NCI-H460 (cell line): ENCODE measurements around the gene MGARP. TPM values are rescaled to one million over a fixed set of nuclear protein-coding genes. Genes with fewer than 3 reads are reported as not detected.

Source experiments
- DNase-seq: peaks from one replicate; pipeline ENCODE4 v3.0.0-alpha.2; 2016; ENCODE audit warnings: low read depth; ENCODE audit errors: extremely low read depth
- total RNA-seq: library from RNA; depleted of rRNA; stranded (reverse); fragments of >200 nt; shearing (Covaris generic); gene quantifications from 2 replicates; pipeline ENCODE4 v1.2.3, GENCODE V29; 2014

The MGARP gene
- total RNA-seq, 1 experiment from 2014 or later: 0.22 TPM

GRCh38 chr4:139247241-139247640 lies 32.8 kb downstream of the MGARP start:
- no peak for DNase-seq

GRCh38 chr4:139246166-139246565 lies 33.9 kb downstream of the MGARP start:
- no peak for DNase-seq

- no peak for DNase-seq
Observed at GRCh38 chr4:139245590-139245989, 34.4 kb downstream of the MGARP start.

- no peak for DNase-seq
Observed at GRCh38 chr4:139243448-139244365, 36.3 kb downstream of the MGARP start.

- no peak for DNase-seq
Observed at GRCh38 chr4:139242511-139243051, 37.4 kb downstream of the MGARP start.

- DNase-seq: no peak
Observed at GRCh38 chr4:139241784-139242151, 38.3 kb downstream of the MGARP start.

GRCh38 chr4:139241086-139241783 lies 38.8 kb downstream of the MGARP start:
- no peak for DNase-seq

- no peak for DNase-seq
Observed at GRCh38 chr4:139239127-139239772, 40.8 kb downstream of the MGARP start.

GRCh38 chr4:139234253-139234652 lies 45.8 kb downstream of the MGARP start:
- no peak for DNase-seq

GRCh38 chr4:139229534-139230039 lies 50.4 kb downstream of the MGARP start:
- peak; percentile 44 for DNase-seq

GRCh38 chr4:139227729-139228404 lies 52.2 kb downstream of the MGARP start:
- DNase-seq: no peak

- DNase-seq: no peak
Observed at GRCh38 chr4:139223682-139224317, 56.2 kb downstream of the MGARP start.

- DNase-seq: no peak
Observed at GRCh38 chr4:139222215-139222614, 57.8 kb downstream of the MGARP start.

- DNase-seq: no peak
Observed at GRCh38 chr4:139221687-139222086, 58.3 kb downstream of the MGARP start.

- DNase-seq: no peak
Observed at GRCh38 chr4:139219450-139220055, 60.5 kb downstream of the MGARP start.
